Fibroblast of skin of scalp (primary cell): ENCODE results near the gene PHLDB2.

Experiments
- DNase-seq: peaks from one replicate; pipeline ENCODE4 v3.0.0-alpha.2; 2013

The PHLDB2 gene

GRCh38 chr3:111967068-111967467, 108.0 kb downstream of the PHLDB2 start:
- no peak for DNase-seq

- DNase-seq, result peak; percentile 80
These were observed 108.7 kb downstream of the PHLDB2 start for GRCh38 chr3:111967651-111968274.

GRCh38 chr3:111968319-111969054, 109.4 kb downstream of the PHLDB2 start:
- DNase-seq, result no peak

DNA sequence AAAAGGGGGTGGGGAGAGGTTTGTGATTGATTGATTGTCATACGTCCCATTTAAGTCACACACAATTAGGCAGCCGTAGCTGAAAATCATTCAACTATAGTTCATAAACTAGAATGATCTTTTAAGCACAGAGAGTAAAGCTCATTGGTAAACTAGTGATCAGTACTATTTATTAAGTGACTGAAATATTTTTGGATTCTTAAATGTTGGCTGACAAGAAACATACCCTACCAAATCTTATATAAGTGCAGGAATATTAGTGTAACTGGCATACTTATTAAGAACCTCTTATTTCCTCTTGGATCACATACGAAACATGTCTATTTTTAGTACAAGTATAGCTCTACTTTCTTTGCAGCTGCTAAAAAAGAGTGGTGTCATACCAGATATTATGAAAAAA, 111.3 kb downstream of the PHLDB2 start:
- no peak for DNase-seq

DNA sequence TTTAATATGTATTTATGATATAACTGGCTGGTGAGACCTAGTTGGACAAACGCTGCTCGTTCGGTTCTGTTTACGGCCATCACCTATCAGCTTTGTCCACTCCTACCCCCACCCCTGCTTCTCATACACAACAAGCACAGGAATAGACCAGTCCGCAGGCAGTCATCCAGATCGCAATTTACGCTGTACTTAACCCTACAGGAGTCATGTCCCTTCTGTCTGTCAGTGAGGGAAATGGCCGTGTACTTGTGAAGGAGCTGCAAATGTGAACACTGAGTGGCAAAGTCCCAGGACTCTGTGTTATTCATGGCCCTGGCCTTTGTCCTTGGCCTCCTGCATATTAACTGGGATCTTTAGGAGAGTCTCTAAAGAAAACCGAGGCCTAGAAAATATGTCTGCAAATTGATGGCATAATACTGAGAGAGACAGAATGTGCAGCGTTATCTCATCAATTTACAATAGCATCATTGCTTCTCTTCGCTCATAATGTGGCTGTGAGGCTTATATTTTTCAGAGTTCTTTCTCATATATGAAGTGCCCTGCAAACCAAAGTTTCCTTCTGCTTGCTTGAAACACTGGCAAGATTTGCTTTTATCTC, 112.6 kb downstream of the PHLDB2 start:
- DNase-seq, result no peak

DNA sequence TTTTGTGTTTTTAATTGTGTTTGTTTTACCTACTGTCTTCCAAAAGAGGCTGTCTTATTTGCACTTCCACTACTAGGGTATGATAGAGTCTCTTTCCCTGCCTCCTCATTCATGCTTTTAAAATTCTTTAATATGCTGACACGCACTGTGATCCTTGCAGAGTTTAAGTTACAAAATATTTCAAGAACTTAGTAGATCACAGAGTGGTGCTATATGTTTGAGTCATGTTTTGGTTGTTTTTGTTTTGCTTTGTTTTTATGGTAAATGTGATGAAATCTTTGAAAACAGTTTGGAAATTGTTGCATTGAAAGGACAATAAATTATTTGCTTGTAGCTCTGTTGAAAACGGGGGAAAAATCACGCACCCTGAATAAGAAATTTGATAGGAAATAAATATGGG, 113.8 kb downstream of the PHLDB2 start:
- no peak for DNase-seq

- no peak for DNase-seq
These were observed 116.1 kb downstream of the PHLDB2 start for GRCh38 chr3:111975131-111975530.

DNA sequence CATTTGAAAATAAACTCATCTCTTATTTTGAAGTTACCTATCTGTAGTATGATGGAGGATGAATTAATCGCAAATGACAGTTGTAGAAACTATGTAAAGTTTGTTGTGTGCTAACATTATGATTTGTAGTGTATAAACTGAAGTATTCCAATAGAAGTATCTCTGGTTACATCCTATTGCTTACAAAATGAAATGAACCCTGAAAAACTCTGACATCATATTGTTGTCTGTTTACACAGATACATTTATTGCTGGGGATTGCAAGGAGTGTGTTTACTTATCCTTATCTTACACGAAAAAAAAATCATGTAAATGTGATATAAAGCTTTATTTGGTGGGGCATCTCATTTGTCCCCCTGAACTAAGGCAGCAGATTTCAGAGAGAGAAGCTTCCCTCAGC, 117.2 kb downstream of the PHLDB2 start:
- DNase-seq, result no peak

- DNase-seq, result peak; percentile 98
These were observed 119.7 kb downstream of the PHLDB2 start, which contains the start of gene ABHD10 for GRCh38 chr3:111978583-111979433. Gene ABHD10, plus strand, starts transcription at chr3:111979026. Its CDS starts 36 bp downstream, at chr3:111979062.

DNA sequence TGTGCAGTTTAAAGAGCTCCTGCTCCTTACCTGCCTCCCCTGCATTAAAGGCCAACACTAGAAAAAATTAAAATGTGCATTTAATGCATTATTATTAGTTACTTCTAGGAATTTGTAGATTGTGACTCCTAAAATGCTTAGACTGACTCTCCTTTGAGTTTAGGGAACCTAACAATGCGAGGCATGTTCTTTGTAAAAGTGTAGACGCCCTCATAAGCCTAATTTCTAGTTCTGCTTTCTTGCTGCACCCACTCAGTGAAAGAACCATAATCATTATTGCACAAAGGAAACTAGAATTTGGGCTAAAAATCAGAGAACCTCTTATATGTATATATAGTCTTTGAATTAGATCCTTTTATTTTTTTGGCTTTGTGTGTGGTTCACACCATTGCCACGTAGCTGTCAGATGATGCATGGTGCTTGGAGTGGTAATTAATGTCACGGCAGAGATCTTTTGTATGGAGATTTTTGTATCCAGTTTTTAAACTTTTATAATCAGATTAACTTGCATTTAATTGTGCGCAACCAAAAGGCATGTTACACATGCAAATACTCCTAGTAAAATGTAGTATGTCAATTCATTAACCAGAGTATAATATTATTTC, 120.5 kb downstream of the PHLDB2 start:
- peak; percentile 29 for DNase-seq

GRCh38 chr3:111980716-111981456, 121.8 kb downstream of the PHLDB2 start:
- DNase-seq, result no peak

- no peak for DNase-seq
These were observed 122.3 kb downstream of the PHLDB2 start for GRCh38 chr3:111981457-111981763.

GRCh38 chr3:111984636-111985298, 125.7 kb downstream of the PHLDB2 start:
- DNase-seq, result no peak

DNA sequence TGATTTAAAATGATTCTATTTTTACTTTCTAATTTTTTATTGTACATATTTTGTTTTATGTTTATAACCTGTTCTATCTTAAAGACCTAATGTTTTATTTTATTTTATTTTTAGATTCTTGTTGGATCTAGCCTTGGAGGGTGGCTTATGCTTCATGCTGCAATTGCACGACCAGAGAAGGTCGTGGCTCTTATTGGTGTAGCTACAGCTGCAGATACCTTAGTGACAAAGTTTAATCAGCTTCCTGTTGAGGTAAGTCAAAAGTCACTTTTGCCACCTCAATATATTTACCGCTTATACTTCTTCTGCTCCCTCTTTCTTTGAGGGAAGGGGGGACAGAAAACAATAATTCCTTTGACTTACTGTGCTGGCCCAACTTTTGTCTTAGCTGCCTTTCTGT, 127.7 kb downstream of the PHLDB2 start:
- DNase-seq, result no peak

DNA sequence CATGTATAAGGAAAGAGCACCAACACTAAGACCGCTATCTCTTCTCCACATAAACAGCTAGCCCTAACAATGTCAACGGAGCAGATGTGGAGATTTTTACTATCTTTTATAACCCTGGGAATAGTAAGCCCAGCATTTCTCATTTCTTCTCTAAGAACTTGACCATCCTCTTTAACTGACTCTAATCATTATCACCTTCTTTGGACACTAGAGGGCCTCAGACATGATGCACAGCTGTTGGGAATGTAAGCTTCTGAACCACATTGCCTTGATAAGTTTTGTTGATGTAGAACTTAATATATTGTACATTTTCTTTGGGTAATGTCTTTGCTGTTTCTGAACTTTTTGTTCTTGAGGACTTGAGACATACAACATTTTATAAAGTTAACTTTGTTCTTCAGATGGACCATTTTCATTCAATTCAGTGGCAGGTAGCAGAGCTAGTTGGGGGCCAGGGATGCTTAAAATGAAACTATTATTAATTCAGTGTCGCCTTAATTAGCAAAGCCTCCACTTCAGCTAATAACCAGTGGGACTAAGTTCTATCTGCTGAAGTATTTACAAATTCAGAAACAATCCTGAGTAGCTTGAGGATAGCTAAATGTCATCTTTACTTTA, 130.1 kb downstream of the PHLDB2 start:
- DNase-seq, result peak; percentile 67

DNA sequence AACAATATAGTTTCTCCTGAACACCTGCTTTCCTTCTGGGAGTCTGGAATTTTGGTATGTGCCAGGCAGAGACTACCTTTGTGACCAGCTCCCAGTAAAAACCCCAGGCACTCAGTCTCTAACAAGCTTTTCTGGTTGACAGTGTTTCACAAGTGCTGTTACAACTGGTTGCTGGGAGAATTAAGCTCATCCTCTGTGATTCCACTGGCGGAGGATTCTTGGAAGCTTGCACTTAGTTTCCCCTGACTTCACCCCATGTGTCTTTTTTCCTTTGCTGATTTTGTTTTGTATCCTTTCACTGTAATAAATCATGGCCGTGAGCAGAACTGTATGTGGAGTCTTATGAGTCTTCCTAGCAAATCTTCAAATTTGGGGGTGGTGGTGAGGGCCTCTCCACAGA, 134.0 kb downstream of the PHLDB2 start:
- no peak for DNase-seq

- peak; percentile 15 for DNase-seq
These were observed 139.8 kb downstream of the PHLDB2 start, which contains the start of gene TAGLN3 for GRCh38 chr3:111998636-111999483. Gene TAGLN3, plus strand, starts transcription at chr3:111998922. Its CDS starts 501 bp downstream, at chr3:111999423.

GRCh38 chr3:111999484-112000324, 140.6 kb downstream of the PHLDB2 start:
- DNase-seq, result no peak

GRCh38 chr3:112000367-112000771, 141.3 kb downstream of the PHLDB2 start:
- DNase-seq, result no peak
